Measurements from ENCODE around the gene POU3F3.

The POU3F3 gene

DNA sequence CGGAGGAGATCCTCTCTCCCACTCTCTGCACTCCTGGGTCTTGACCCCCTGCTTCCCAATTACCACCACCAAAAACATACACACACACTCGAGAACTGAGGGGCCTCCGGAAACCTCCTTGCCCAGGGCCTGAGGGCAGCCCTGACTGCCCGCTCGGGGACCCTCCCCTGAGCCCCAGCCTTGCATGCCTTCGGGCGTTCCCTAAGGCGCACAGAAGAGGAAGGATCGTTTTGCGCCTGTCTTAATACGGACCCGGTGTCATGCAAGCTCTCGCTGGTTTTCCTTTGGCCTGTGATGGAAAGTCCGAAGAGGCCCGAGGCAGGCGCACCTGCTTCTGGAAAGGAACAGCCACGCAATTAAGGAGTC lies 19.8 kb downstream of the POU3F3 start:
- no peak for DNase-seq (ENCODE audit: low read depth in 1 of 2, low spot score in 1 of 2)

DNA sequence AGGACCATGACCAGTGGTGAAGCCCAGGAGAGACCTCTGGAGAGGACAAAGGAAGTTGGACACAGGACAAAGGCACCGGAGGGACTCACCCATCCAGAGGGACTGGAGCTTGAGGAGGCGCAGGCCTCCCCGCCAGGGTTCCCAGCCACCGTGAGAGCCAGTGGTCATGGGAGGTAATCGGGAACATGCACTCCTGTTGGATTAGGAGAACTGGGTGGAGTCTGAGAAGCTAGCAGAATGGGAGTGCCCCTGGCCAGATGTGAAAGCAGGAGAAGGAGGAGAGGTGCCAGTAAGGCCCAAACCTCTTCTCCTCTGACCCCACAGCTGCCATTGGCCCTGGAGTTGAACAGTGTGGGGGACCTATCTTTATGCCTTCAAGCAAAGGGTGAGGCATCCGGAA lies 20.3 kb downstream of the POU3F3 start:
- DNase-seq (ENCODE audit: low read depth in 1 of 2, low spot score in 1 of 2), result no peak

DNA sequence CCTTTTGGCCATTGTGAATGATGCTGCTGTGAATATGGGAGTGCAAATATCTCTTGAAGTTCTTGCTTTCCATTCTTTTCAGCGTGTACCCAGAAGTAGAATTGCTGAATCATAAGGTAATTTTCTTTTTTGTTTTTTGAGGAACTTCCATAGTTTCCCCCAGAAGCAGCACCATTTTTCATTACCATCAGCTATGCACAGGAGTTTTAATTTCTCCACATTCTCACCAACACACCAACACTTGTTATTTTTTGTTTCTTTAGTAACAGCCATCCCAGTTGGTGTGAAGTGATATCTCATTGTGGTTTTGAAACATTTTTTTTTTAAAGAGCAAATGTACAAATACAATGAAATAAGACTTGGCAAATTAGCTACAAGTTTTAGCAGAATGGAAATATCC lies 21.3 kb downstream of the POU3F3 start:
- DNase-seq (ENCODE audit: low read depth in 1 of 2, low spot score in 1 of 2), result no peak

DNA sequence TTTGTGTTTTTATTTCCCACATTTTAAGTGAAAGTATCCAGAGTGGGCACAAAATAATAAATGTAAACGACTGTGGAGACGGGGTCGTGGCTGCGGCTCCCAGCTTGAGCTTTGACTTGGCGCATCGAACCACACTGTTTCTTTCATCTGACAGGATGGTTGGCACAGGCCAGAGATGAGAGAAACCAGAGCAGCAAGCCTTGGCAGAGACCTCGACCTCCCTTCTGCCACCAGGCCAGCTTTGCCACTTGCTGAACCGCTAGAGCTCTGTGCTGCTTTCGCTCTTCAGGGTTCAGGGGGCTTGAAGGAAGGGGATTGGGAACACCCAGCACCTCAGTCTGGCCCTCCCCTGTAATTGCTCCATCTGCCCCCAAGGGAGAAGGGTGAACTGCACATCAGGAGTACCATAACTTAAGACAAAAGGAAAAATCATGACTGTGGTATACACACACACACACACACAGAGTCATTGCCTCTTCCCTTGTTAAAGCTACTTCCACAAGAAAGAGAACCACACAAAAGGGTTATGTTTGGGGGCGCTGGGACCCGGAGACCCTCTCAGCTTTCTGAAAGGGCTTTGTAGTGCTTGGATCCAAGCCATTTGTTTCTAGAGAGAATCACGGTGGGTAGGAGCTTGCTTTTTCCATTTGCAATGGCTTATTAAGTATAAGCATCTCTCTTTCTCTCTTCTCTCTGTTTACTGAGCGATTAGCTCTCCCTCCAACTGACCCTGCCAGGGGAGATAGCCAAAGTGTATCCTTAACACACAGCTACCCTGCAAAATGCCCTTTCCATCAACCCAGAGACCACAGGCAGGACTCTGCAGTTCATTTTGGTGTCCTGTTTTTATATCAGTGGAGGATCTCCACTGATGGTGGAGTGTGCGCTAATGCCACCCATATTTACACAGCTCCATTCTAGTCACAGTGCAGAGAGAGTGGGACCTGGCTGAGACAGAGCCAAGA lies 23.0 kb downstream of the POU3F3 start:
- no peak for DNase-seq (ENCODE audit: low read depth in 1 of 2, low spot score in 1 of 2)

DNA sequence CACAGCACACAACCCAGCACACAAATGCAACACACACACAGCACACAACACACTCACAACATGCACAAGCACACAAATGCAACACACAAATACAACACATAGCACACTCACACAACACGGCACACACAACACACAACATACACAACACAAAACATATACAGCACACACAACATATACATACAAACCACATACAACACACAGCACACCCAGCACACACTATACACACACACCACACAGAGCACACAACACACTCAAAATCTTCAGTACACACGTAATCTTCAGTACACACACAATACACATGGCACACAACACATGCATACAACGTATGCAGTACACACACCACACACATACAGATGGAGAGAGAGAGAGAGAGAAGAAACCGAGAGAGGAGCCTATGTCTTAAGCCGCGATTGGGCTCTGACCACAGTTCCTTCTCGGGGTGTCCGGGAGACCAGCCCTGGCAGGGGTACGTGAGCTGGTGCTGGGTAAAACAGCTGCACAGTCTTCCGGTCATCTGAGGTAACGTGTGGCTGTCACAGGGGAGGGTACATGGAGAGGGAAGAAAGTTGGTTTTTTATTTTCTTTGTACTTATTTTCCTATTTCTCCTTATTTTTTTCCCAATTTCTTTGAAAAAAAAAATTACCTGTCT lies 25.1 kb downstream of the POU3F3 start:
- no peak for DNase-seq (ENCODE audit: low read depth in 1 of 2, low spot score in 1 of 2)

DNA sequence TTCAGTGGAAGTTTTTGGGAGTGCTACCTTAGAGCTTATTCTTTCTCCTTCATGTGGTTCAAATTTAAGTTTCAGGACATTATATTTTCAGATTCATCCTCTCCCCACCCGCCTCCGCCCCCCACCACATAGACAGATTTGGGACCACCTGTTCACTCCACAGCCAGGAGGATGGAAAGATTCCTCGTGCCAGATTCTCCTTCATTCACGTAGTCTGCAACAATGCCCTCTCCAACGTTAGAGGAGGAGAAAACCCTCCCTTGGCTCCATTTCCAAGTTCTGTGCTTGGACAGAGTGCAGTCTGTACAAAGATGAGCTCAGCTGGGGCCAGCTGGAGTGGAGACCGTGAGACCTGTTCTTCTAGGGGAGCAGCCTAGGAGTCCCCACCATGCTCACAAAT lies 26.2 kb downstream of the POU3F3 start:
- no peak for DNase-seq (ENCODE audit: low read depth in 1 of 2, low spot score in 1 of 2)

DNA sequence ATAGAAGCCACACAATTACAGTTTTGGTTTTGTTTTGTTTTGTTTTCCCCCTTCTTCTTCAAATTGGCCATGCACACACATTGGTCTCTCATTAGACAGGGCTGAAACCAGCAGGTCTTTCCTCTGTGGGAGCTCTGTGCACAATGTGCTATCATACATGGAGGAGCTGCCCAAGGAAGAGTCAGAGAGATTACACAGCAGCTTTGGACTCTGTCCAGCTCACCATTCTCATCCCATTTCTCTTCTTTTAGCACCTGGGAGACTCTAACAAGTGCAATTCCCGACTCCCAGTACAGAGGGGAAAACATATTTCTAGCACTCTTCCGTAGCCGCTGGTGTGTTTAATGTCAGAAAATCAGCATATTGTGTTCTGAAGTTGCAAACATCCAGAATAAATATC lies 29.4 kb downstream of the POU3F3 start:
- no peak for DNase-seq (ENCODE audit: low read depth in 1 of 2, low spot score in 1 of 2)

DNA sequence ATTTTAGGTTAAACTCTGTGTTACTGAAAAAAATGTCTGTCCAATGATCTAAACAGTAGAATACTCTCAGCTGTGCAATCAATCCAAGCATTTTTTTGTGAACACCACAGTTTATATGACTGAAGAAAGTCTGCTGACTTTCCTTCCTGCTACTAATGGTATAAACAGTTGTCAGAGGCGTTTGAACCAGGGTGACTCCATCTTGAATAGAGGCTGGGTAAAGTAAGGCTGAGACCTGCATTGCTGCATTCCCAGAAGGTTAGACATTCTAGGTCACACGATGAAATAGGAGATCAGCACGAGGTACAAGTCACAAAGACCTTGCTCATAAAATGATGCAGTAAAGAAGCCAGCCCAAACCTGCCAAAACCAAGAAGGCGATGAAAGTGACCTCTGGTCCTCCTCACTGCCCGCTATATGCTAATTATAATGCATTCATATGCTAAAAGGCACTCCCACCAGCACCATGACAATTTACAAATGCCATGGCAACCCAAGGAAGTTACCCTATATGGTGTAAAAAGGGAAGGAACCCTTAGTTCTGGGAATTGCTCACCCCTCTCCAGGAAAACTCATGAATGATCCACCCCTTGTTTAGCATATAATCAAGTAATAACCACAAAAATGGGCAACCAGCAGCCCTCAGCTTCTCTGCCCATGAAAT lies 31.3 kb downstream of the POU3F3 start:
- DNase-seq (ENCODE audit: low read depth in 1 of 2, low spot score in 1 of 2), result no peak

DNA sequence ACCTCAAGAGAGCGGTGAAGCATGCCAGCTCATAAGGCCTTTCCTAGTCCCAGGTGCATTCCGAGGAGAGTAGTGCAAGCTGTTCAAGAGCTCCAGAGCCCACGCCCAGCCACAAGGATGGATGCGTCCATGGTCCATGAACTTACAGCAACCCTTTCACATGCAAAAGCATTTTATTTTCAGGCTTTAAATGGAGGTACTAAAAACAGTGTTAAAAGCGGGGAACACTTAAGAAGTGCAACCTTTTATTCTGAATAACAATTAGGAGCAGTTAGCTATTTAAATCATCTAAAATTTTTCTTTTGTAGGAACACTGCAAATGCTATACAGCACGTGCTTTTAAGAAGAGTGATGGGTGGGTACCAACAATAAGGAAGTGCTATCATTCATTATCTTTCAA lies 33.8 kb downstream of the POU3F3 start:
- DNase-seq (ENCODE audit: low read depth in 1 of 2, low spot score in 1 of 2), result no peak

DNA sequence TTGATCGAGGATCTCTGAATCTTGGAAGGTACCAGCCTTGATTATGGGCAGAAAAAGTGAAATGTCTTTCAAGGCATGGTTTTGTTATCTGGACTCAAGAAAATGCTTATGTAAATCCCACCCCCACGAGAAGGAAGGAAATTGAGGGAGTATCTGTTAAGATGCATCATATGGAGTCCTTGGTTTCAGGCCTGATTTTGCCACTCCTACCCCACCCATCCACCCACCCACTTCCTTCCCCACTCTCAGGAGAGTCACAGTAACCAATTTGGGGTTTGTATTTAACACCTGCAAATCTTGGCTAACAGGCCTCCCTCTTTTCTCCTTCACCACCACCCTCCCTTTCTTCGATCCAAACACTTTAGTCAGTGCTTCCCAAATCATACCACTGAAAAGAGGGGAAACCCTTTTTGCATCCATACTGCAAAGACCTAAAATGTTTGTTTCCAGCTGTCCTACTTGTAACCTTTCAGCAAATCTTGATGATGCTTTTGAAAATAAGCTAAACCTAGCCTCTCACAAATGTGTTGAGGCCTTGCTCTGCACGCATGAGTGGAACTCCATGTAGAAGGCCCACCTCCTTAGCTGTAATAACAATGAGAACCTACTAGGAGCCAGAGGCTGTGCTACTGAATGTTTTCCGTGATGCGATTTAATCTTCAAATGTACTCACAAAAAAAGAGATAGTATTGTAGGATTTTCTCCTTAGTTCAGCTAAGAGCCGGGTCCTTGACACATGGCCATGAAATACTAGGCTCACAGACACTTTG lies 34.8 kb downstream of the POU3F3 start:
- no peak for DNase-seq (ENCODE audit: low read depth in 1 of 2, low spot score in 1 of 2)

DNA sequence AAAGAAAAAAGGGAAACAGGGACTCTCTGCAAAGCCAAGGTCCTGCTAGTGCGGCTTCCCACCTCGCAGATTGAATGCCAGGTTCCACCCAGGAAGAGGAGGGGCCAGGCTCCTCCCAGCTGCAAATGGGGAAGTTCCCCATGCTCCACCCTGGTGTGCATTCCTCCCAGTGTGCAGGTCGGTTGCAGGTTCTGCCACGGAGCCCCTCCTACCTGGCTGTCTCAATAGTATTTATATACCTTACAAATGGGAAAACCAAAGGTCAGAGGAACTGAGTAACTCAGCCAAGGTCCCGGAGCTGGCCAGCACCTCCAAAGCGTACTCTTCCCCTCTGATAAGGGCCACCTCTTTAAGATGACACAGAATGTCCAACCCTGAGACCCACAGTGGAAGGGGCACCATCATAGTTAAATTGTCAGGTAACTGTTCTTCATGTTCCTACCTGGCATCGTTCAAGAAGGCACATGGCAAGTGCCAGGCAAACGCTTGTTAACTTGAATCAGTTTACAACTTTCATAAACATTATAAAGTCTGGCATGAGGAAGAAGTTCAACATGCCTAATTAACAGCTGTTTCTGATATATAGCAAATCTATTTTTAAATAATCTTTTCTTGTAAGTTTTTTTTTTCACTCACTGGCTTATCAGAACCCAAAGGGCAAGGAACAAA lies 35.5 kb downstream of the POU3F3 start:
- DNase-seq (ENCODE audit: low read depth in 1 of 2, low spot score in 1 of 2), result no peak

DNA sequence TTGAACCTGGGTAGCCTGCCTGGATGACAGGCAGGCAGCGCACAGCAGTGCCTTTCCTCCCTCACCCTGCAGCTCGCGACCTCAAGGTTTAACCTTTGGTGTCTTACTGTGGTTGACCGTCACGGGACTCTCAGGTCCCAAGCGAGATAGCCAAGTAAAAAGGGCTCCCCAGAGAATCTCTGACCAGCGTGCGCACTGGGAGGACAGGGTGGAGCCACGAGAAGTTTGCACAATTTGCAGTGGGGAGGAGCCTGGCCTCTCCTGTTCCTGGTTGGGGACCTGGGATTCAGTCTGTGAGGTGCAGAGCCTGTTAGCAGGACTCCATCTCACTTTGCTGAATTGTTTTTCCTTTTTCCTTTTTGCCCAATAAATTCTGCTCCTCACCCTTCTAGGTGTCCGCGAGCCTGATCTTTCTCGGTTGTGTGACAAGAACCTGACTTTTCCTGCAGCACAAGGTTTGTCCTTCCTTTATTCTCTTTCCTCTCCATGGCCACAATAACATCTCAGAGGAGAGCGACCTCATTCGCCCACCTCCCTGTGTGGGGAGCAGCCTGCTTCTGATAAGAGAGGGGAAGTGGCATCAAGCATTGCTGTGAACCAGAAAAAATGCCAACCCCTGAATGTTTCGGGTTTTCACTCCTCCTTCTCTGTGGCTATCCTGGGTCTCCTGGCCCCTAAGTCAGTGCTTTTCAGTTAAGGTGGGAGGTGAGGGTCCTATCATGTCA lies 36.2 kb downstream of the POU3F3 start:
- no peak for DNase-seq (ENCODE audit: low read depth in 1 of 2, low spot score in 1 of 2)

DNA sequence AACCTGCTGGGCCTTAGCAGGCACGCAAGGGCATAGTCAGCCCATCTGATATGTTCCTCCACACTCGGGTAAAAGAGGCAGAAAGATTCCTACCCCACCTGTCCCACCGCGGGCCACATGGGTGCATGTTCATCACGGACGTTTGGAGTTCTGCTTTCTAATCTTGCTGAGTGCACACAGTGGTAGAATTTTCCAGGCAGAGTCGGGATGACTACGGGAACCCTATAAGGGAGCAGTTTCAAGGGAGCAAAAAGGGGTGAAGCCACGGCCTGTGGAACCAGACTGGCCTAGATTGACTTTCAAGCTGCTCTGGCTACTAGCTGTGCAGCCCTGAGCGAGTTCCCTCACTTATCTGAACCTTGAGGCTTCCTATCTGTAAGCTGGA lies 36.8 kb downstream of the POU3F3 start:
- DNase-seq (ENCODE audit: low read depth in 1 of 2, low spot score in 1 of 2), result no peak

DNA sequence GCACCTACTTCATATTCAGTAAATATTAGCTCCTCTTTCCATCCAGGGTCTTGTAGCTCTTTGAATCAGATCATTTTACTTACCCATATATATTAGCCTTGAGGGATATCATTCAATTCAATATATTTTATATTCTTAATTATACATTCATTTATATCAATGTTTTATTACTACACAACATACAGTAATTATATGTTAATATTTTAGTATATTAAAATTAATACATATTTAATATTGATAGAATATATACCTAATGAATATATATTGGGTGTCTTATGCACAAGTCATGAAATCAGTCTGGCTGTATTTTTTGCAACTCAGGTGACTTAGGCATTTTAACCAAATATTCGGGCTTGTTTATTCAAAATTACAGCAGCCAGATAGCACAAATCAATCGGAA lies 37.2 kb downstream of the POU3F3 start:
- no peak for DNase-seq (ENCODE audit: low read depth in 1 of 2, low spot score in 1 of 2)

DNA sequence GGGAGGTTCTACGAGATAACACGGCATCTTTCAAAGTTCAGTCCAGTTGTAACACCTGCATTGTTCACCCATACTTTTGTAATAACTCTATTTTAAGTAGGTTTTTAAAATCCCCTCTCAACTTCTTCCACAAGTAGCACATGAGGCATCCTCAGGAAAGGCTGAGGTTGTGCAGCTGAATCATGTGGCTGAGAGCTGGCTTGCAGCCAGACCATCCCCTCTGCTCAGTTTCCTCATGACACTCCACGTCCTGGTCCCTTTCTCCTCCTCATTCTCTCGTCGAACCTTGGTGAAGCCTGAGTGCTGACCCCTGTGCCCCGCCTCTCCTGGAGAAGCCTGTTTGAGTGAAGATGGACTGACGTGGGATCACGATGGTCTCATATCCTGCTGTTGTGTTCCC lies 42.5 kb downstream of the POU3F3 start:
- DNase-seq (ENCODE audit: low read depth in 1 of 2, low spot score in 1 of 2), result no peak

DNA sequence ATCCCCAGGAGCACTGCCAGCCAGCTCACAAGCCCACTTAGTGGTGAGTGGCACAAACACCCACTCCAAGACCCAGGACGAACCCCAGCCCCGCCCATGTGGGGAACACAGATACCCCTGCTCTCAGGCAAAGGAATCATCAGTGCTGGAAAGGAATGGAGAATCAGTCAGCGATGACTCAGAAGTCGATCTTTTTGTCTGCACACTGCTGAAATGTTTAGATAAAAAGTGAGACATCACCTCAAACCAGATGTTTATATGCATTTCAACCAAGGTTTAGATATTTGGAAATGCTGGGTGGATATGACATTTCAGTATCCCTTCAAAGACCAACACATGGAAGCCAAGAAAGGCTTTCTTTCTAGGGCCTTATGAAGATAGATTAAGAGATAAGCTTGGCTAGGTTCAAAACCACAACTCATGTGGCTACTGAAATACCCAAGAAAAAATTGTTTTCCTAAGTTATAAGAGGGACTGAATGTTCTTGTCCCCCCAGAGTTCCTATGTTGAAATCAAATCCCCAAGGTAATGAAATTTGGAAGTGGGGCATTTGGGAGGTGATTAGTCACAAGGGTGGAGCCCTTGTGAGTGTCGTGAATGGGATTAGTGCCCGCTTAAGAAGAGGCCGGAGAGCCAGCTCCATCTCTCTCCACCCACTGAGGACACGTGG lies 43.7 kb downstream of the POU3F3 start:
- no peak for DNase-seq (ENCODE audit: low read depth in 1 of 2, low spot score in 1 of 2)

DNA sequence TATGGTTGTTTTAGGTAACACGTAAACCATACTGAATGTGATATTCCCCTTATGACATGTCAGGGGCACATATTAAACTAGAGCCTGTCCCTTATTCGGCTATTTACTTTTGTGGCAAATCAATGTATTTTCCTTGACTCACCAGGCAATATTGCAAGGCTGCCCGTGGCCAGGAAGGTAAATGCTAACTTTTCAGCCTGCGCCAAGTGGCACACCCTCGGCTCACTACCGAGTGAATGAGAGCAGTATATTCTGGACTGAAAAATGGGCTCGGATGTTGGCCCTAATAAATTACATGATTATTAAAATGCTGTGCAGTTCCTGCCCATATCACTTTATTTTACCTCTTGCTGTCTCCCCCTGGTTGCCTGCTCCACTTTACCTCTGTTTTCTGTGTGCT lies 46.7 kb downstream of the POU3F3 start:
- DNase-seq (ENCODE audit: low read depth in 1 of 2, low spot score in 1 of 2), result no peak

DNA sequence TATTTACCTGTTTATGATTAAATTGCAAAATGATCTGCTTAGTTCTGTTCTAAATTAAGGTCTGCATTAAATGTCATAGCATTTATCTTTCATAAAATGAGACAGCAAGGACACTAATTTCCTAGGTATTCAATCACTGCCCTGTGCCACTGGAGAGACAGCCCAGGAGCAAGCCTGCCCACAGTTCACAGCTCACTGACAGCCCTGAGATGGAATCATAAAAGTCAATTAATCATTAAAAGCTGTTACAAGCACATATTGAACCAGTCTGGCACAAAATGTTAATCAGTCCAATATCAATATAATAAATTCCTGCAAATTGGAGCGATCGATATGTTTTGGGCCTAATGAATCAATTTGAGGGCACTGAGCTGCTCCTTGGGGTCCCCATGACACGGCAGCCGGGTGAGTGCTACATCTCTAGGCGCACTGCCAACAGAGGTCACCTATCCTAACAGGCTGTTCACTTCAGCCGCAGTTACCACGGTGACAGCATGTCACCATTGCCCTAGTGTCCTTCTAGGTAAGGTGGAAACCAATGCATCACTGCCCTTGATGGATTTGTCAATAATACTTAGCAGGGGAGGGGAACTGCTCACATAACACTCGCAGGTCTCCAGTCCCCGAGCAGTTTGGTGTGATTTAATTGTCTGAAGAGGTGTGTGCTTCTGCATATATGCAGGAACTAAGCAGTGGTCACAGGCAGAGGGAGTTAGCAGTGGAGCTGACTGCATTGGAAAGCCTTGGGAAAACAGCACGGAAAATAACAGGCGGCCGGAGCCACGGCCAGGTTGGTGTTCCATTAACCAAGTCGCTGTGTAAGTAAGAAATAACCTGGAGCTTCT lies 47.3 kb downstream of the POU3F3 start:
- DNase-seq (ENCODE audit: low read depth in 1 of 2, low spot score in 1 of 2), result no peak

DNA sequence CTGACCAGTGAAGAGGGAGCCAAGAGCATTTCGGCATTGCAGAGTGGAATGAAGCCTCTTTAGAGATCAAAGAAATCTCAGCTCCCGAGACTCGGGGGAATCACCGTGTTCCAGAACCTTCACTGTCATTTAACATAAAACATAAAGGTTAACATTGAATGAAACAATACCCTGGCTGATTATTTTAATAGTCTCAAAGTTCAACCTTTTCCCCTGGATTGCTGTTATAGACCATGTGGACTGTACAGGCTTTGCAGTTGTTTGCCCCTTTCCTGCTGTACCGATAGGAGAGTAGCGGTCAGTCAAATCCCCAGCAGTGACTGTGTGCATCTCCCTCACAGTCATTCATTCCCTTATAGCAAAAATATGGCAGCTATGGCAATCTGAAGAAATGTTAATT lies 48.4 kb downstream of the POU3F3 start:
- no peak for DNase-seq (ENCODE audit: low read depth in 1 of 2, low spot score in 1 of 2)
